Ishikawa (cell line): ENCODE data around the gene KRT28.

Source experiments
- EP300 ChIP-seq: IDR thresholded peaks from 2 replicates; pipeline ENCODE4 v1.6.1; 2012; ENCODE audit warnings: borderline replicate concordance
- MAX ChIP-seq: IDR thresholded peaks from 2 replicates; pipeline ENCODE4 v1.6.1; 2012
- NFIC ChIP-seq: IDR thresholded peaks from 2 replicates; pipeline ENCODE4 v1.6.1; 2012
- RAD21 ChIP-seq: IDR thresholded peaks from 2 replicates; pipeline ENCODE4 v1.6.1; 2012; ENCODE audit warnings: low read depth
- TAF1 ChIP-seq: IDR thresholded peaks from 2 replicates; pipeline ENCODE4 v1.6.1; 2012; ENCODE audit warnings: low read depth, mild to moderate bottlenecking
- USF1 ChIP-seq: IDR thresholded peaks from 2 replicates; pipeline ENCODE4 v1.6.1; 2012
- YY1 ChIP-seq: IDR thresholded peaks from 2 replicates; pipeline ENCODE4 v1.6.1; 2012; ENCODE audit warnings: low read depth
- TF ChIP-seq, protein P1 (sequence below): IDR thresholded peaks from 2 replicates; pipeline ENCODE4 v1.6.1; 2012; ENCODE audit warnings: low read depth, mild to moderate bottlenecking

DNA sequence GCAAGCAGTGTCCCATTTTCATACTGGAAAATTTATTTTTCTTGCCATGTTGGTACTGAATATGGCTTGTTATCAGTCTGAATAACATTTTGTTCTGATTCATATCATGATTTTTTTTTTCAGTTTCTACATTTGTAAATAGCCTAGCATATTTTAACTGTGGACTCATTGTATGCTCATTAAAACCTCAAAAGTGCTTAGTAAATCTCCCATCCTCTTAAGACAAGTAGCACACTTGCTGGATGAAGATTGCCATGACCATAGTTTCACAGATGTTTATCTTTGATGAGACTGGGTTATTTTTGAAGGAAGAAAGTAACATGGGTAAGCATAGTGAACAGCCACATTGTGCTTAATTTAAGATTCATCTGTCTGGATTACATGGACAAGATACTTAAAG, 21.8 kb upstream of the KRT28 start:
- TF ChIP-seq, protein P1, sequence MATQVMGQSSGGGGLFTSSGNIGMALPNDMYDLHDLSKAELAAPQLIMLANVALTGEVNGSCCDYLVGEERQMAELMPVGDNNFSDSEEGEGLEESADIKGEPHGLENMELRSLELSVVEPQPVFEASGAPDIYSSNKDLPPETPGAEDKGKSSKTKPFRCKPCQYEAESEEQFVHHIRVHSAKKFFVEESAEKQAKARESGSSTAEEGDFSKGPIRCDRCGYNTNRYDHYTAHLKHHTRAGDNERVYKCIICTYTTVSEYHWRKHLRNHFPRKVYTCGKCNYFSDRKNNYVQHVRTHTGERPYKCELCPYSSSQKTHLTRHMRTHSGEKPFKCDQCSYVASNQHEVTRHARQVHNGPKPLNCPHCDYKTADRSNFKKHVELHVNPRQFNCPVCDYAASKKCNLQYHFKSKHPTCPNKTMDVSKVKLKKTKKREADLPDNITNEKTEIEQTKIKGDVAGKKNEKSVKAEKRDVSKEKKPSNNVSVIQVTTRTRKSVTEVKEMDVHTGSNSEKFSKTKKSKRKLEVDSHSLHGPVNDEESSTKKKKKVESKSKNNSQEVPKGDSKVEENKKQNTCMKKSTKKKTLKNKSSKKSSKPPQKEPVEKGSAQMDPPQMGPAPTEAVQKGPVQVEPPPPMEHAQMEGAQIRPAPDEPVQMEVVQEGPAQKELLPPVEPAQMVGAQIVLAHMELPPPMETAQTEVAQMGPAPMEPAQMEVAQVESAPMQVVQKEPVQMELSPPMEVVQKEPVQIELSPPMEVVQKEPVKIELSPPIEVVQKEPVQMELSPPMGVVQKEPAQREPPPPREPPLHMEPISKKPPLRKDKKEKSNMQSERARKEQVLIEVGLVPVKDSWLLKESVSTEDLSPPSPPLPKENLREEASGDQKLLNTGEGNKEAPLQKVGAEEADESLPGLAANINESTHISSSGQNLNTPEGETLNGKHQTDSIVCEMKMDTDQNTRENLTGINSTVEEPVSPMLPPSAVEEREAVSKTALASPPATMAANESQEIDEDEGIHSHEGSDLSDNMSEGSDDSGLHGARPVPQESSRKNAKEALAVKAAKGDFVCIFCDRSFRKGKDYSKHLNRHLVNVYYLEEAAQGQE = no peak
- TF ChIP-seq EP300 = no peak
- no peak for TF ChIP-seq MAX
- TF ChIP-seq YY1 = no peak
- TF ChIP-seq TAF1 = no peak
- no peak for TF ChIP-seq RAD21
- TF ChIP-seq USF1 = no peak
- no peak for TF ChIP-seq NFIC
